Stimulated activated CD4-positive, alpha-beta T cell treated with anti-CD3 and anti-CD28 coated beads, Interleukin-1b, Interleukin-23, amount 100 ng/mL, for 1 hour (primary cell): ENCODE data around the gene IL10.

ENCODE experiments used
- DNase-seq, 2 donors: peaks; one replicate each; pipeline ENCODE4 v3.0.0-alpha.2; 2020; ENCODE audit warnings: low read depth in 2 of 2

Gene IL10

GRCh38 chr1:206772243-206772937 lies at the start of gene IL10:
TSS of gene IL10 (minus strand) at chr1:206772494. CDS start at chr1:206772435, 59 bp downstream.
- DNase-seq = no peak

- no peak for DNase-seq
Observed at GRCh38 chr1:206821493-206821892, 49.2 kb upstream of the IL10 start.

- DNase-seq = no peak
Observed at GRCh38 chr1:206816390-206817287, 44.3 kb upstream of the IL10 start.

- DNase-seq = no peak
Observed at GRCh38 chr1:206814716-206815341, 42.5 kb upstream of the IL10 start.

GRCh38 chr1:206812471-206812870 lies 40.2 kb upstream of the IL10 start:
- no peak for DNase-seq

DNA sequence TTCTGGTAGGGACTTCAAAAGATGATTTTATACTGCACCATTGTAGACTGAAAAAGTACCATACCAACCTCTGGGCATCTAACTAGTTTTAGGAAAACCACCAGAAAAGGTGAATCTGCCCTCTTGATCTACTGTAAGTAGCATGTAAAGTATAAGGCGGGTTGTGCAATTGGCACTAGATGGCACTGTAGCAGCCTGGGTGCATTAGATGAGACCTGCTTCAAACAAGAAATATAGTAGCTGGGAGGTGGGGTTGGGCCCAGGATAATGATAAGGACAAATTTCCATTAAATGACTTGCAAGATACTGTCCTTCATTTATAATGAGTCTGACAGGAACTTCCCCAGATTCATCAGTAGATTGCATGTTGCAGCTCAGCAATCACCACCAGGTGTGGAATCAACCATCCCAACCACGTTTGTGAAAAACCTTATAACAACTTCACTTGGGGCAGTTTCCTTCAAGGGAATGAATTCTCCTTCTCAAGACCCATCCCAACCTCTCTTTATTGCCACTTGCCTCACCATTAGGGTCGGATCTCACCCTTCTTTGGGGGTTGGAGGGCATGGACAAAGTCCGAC lies 37.3 kb upstream of the IL10 start:
- no peak for DNase-seq

DNA sequence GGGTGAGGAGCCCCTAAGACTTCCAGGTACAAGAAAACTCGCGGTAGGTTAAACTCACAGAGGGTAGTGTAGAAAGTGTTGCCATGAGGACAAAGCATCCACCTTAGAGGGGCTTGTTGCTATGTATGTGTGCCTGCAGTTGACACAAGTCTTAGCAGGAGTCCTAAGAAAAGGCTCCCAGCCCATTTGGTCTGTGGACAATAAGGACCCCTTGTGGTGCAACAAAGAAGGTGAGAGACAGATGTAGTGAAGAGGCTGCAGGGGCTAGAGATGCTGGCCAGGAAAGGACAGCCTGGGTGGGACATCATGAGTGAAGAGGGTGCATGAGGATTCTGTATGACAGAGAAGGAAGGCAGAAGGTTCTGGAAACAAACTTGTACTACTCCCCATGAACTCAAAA lies 36.3 kb upstream of the IL10 start:
- DNase-seq = no peak

DNA sequence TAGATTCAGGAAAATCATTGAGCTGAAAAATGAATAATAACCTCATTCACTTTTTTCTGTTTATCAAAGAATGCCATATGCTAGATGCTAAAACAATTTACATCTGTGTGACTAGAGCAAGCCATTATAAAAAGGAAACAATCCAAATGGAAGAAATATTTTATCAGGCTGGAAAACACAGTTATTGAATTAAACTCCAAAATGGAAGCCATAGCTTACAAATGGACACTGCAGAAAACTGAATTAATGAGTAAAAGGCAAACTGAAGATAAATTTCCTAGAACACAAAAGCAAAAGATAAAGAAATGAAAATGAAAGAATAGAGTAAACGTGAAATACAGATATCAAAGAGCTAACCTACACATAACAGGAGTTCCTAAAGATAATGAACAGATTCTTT lies 33.1 kb upstream of the IL10 start:
- no peak for DNase-seq

GRCh38 chr1:206804156-206804737 lies 32.0 kb upstream of the IL10 start:
- no peak for DNase-seq

- DNase-seq = peak in 1 of 2 donors; percentile 51
Observed at GRCh38 chr1:206803221-206803730, 31.0 kb upstream of the IL10 start.

GRCh38 chr1:206802401-206802800 lies 30.1 kb upstream of the IL10 start:
- DNase-seq = no peak

DNA sequence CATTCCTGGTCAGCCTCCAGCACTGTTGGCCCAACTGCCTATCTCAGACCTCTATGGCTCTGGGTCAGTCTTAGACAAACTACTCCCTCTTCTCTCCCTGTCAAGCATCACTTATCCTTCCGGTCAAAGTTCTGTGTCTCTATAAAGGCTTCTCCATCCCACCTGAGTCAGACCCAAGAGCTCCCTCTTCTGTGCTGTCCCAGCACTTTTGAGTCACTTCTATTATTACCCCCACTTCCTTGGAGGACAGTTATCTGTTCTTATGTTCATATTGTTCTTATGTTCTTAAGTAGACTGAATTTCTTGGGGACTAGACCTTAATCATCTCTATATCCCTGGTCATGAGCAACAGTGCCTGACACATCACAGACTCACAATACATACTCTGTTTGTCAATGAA lies 29.2 kb upstream of the IL10 start:
- DNase-seq = no peak

GRCh38 chr1:206800891-206801290 lies 28.6 kb upstream of the IL10 start:
- DNase-seq = no peak

DNA sequence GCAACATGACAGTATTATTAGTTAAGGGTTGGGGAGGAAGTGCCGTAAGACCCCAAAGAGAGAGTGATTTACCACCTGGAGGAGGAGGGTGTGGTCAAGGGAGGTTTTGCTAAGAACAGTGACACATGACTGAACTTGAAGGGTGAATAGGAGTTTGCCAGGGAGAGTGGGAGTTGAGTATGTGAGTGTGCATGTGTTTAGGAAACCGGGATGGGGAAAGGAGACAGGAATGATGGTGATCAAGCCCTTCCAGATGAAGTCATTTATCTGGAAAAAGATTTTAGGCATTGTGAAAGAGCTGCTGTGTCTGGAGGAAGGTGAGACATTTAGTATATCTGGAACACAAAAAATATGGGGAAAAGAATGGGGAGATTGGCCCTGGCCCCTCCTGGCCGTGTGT lies 28.1 kb upstream of the IL10 start:
- DNase-seq = no peak

GRCh38 chr1:206799311-206799710 lies 27.0 kb upstream of the IL10 start:
- DNase-seq = no peak

- no peak for DNase-seq
Observed at GRCh38 chr1:206798384-206798996, 26.2 kb upstream of the IL10 start.

- DNase-seq = no peak
Observed at GRCh38 chr1:206797534-206798383, 25.5 kb upstream of the IL10 start.

GRCh38 chr1:206796981-206797402 lies 24.7 kb upstream of the IL10 start:
- no peak for DNase-seq

DNA sequence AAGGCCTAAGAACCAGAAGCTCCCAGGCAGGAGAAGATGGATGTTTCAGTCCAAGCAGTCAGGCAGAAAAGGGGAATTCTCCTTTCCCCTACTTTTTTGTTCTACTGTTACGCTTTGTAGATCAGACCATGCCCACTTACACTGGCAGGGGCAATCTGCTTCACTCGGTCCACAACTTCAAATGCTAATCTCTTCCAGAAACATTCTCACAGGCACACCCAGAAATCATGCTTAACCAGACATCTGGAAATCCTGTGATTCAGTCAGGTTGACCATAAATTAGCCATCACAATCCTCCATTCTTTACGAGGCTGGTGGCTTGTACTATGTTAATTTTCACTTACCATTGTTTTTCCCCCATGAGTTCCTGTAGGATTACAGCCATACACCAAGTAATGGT lies 23.8 kb upstream of the IL10 start:
- no peak for DNase-seq

DNA sequence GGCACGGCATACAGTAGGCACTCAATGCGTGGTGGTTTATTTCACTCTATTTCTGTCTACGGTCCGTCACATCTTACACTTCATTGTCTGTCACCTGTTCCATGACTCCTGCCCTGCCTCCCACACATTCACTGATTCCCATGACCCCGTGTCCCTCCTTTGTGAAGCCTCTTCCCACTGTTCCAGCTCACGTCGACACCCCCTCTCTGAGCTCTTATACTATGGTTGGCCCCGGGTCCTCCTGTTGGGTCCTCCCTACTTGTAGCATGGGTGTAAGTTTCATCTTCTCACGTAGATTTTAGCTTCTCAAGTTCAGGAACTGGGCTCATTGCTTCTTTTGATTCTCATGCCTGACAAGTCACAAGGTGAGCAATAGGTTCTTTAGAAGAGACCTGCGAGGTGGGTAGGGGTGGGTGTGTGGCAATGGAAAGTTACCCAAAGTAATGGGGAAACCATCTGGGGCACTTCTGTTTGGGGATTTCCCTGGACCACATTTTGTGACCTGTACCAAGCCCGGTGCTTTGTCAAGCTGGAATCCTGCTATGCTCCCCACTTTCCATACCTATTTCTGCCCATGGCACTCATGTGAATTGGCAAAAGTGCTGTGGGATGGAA lies 22.1 kb upstream of the IL10 start:
- no peak for DNase-seq
